GM12891 (cell line): ENCODE measurements around the gene TDRD6.
"Not testable (repeated sequence)": the region's sequence is repeated elsewhere in the genome, so short reads cannot be mapped to it uniquely, and the experiment has no call there.

ENCODE experiments used
- POLR2A ChIP-seq: IDR thresholded peaks from 2 replicates; pipeline ENCODE4 v1.6.1; 2011; ENCODE audit warnings: low read depth, low read length, control low read depth
- POLR2AphosphoS5 ChIP-seq: IDR thresholded peaks from 2 replicates; pipeline ENCODE4 v1.6.1; 2011; ENCODE audit warnings: low read depth, low read length, control low read depth
- SPI1 ChIP-seq: IDR thresholded peaks from 2 replicates; pipeline ENCODE4 v1.6.1; 2011; ENCODE audit warnings: low read depth, low read length, control low read depth
- TAF1 ChIP-seq: IDR thresholded peaks from 2 replicates; pipeline ENCODE4 v1.6.1; 2011; ENCODE audit warnings: low read depth, low read length, control low read depth

GRCh38 chr6:46648108-46648507, 39.6 kb upstream of the TDRD6 start:
- not testable (repeated sequence) for TF ChIP-seq TAF1, POLR2AphosphoS5, POLR2A, SPI1
